Measurements from ENCODE around the gene LRRC7.

LRRC7 gene

DNA sequence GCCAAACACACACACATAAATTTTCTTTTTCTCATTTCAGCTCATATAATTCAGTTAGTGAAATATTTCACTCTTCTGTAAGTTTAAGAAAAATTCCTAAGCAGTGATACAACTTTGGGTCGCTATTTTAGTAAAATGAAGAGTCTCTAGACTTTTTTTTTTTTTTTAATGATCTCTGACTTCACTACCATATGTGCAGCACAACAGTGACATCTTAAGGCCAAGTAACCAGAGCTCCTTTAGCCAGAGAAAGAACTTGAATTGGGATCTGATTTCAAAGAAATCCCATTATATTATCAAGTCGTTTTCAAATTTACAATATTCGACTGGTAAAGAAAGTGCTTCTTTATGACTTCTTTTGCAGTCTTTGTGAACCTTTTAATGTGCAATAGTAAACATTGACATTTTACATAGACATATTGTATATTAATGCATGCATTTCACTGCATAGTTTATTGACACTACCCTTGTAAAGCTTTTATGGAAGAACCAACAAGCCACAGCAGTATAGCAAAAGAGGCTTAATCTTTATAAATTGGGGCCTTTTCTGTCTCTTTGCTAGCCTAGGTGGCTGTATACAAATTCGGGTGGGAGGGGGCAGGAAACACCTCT is 575.4 kb downstream of the LRRC7 start:
- H3K4me3 ChIP-seq (ENCODE audit: low read depth, low read length), result no peak overlapping the region
- H3K27me3 ChIP-seq (ENCODE audit: insufficient read depth, low read length), result no peaks in the 10 kb centered on the region
- no peaks in the 10 kb centered on the region; the same call in 1 of the 2 replicates for H3K36me3 ChIP-seq (ENCODE audit: insufficient read depth, low read length)
- H3K79me2 ChIP-seq (ENCODE audit: control insufficient read depth, insufficient read depth, low read length, unreplicated experiment), result no peaks in the 10 kb centered on the region
- no peak overlapping the region for H3K27ac ChIP-seq (ENCODE audit: low read depth, low read length)
- H2AFZ ChIP-seq (ENCODE audit: low read length, unreplicated experiment), result no peak overlapping the region
- peaks cover 32% of the 10 kb centered on the region for H3K4me1 ChIP-seq (ENCODE audit: control insufficient read depth, insufficient read depth, low read length, unreplicated experiment)

- H3K27ac ChIP-seq (ENCODE audit: low read depth, low read length), result no peak overlapping the region
- H3K27me3 ChIP-seq (ENCODE audit: insufficient read depth, low read length), result no peaks in the 10 kb centered on the region
- H3K36me3 ChIP-seq (ENCODE audit: insufficient read depth, low read length), result no peaks in the 10 kb centered on the region; the same call in 1 of the 2 replicates
- H3K79me2 ChIP-seq (ENCODE audit: control insufficient read depth, insufficient read depth, low read length, unreplicated experiment), result no peaks in the 10 kb centered on the region
- H3K4me1 ChIP-seq (ENCODE audit: control insufficient read depth, insufficient read depth, low read length, unreplicated experiment), result peaks cover 17% of the 10 kb centered on the region
- no peak overlapping the region for H2AFZ ChIP-seq (ENCODE audit: low read length, unreplicated experiment)
- H3K4me3 ChIP-seq (ENCODE audit: low read depth, low read length), result no peak overlapping the region
These were observed 578.8 kb downstream of the LRRC7 start for GRCh38 chr1:70146488-70146887.

GRCh38 chr1:70150444-70150843 is 582.7 kb downstream of the LRRC7 start:
- no peaks in the 10 kb centered on the region for H3K27me3 ChIP-seq (ENCODE audit: insufficient read depth, low read length)
- no peak overlapping the region for H3K27ac ChIP-seq (ENCODE audit: low read depth, low read length)

DNA sequence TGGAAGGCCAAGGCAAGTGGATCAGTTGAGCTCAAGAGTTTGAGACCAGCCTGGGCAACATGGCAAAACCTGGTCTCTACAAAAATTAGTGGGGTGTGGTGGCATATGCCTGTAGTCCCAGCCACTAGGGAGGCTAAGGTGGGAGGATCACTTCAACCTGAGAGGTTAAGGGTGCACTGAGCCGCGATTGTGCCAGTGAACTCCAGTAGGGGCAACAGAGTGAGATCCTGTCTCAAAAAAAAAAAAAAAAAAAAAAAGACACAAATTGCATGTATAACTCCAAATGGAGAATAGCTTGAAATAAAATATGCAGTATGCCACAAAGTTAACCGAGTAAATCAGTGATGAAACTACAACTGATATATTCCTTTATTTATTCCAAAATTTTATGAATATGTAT is 586.0 kb downstream of the LRRC7 start:
- Histone ChIP-seq H3K36me3 (ENCODE audit: insufficient read depth, low read length) (peaks cover 4% of the 10 kb centered on the region; the same call in 1 of the 2 replicates), H2AFZ (ENCODE audit: low read length, unreplicated experiment) (no peak overlapping the region), H3K4me1 (ENCODE audit: control insufficient read depth, insufficient read depth, low read length, unreplicated experiment) (peaks cover 13% of the 10 kb centered on the region), H3K79me2 (ENCODE audit: control insufficient read depth, insufficient read depth, low read length, unreplicated experiment) (no peaks in the 10 kb centered on the region), H3K27ac (ENCODE audit: low read depth, low read length) (no peak overlapping the region), H3K27me3 (ENCODE audit: insufficient read depth, low read length) (no peaks in the 10 kb centered on the region), H3K4me3 (ENCODE audit: low read depth, low read length) (no peak overlapping the region)

More at GRCh38 chr1:70150444-70150843, 582.7 kb downstream of the LRRC7 start:
- Histone ChIP-seq H3K4me3 (ENCODE audit: low read depth, low read length) (no peak overlapping the region), H2AFZ (ENCODE audit: low read length, unreplicated experiment) (no peak overlapping the region), H3K36me3 (ENCODE audit: insufficient read depth, low read length) (no peaks in the 10 kb centered on the region), H3K4me1 (ENCODE audit: control insufficient read depth, insufficient read depth, low read length, unreplicated experiment) (peaks cover 7% of the 10 kb centered on the region), H3K79me2 (ENCODE audit: control insufficient read depth, insufficient read depth, low read length, unreplicated experiment) (no peaks in the 10 kb centered on the region)

DNA sequence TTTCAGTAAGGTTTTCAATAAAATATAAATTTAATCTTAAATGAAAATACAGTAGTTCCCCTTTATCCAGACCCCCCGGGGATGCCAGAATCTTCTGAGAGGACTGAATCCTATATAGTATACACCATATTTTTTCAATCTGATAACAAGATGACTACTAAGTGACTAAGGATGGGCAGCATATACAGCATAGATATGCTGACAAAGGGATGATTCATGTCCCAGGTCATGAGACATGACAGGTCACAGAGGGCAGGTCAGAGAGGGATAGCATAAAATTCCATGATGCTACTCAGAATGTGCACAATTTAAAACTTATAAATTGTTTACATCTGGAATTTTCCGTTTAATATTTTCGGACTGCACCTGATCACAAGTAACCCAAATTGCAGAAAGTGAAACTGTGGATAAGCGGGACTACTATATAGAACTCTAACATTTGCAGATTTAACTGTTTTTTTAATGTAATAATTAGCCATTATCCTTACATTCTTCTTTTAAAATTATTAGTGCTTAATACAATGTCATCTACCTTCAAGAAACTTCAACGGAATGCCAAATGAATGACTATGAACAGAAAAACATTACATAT is 588.9 kb downstream of the LRRC7 start:
- H3K4me3 ChIP-seq (ENCODE audit: low read depth, low read length), result no peak overlapping the region
- no peak overlapping the region for H2AFZ ChIP-seq (ENCODE audit: low read length, unreplicated experiment)
- no peak overlapping the region; the same call in 1 of the 2 replicates for H3K27ac ChIP-seq (ENCODE audit: low read depth, low read length)
- H3K4me1 ChIP-seq (ENCODE audit: control insufficient read depth, insufficient read depth, low read length, unreplicated experiment), result peaks cover 13% of the 10 kb centered on the region
- H3K79me2 ChIP-seq (ENCODE audit: control insufficient read depth, insufficient read depth, low read length, unreplicated experiment), result no peaks in the 10 kb centered on the region
- no peaks in the 10 kb centered on the region for H3K27me3 ChIP-seq (ENCODE audit: insufficient read depth, low read length)
- peaks cover 6% of the 10 kb centered on the region; the same call in 1 of the 2 replicates for H3K36me3 ChIP-seq (ENCODE audit: insufficient read depth, low read length)

GRCh38 chr1:70164350-70164749 is 596.6 kb downstream of the LRRC7 start:
- Histone ChIP-seq H3K36me3 (ENCODE audit: insufficient read depth, low read length) (peaks cover 8% of the 10 kb centered on the region; the same call in 1 of the 2 replicates), H3K4me1 (ENCODE audit: control insufficient read depth, insufficient read depth, low read length, unreplicated experiment) (peaks cover 7% of the 10 kb centered on the region), H3K27ac (ENCODE audit: low read depth, low read length) (no peak overlapping the region), H3K27me3 (ENCODE audit: insufficient read depth, low read length) (no peaks in the 10 kb centered on the region), H3K4me3 (ENCODE audit: low read depth, low read length) (no peak overlapping the region), H3K79me2 (ENCODE audit: control insufficient read depth, insufficient read depth, low read length, unreplicated experiment) (no peaks in the 10 kb centered on the region), H2AFZ (ENCODE audit: low read length, unreplicated experiment) (no peak overlapping the region)

GRCh38 chr1:70168283-70168682 is 600.6 kb downstream of the LRRC7 start:
- peaks cover 16% of the 10 kb centered on the region for H3K36me3 ChIP-seq (ENCODE audit: insufficient read depth, low read length)
- H3K4me1 ChIP-seq (ENCODE audit: control insufficient read depth, insufficient read depth, low read length, unreplicated experiment), result peaks cover 7% of the 10 kb centered on the region
- no peak overlapping the region for H2AFZ ChIP-seq (ENCODE audit: low read length, unreplicated experiment)
- H3K4me3 ChIP-seq (ENCODE audit: low read depth, low read length), result no peak overlapping the region
- H3K27me3 ChIP-seq (ENCODE audit: insufficient read depth, low read length), result no peaks in the 10 kb centered on the region
- H3K27ac ChIP-seq (ENCODE audit: low read depth, low read length), result no peak overlapping the region
- no peaks in the 10 kb centered on the region for H3K79me2 ChIP-seq (ENCODE audit: control insufficient read depth, insufficient read depth, low read length, unreplicated experiment)

DNA sequence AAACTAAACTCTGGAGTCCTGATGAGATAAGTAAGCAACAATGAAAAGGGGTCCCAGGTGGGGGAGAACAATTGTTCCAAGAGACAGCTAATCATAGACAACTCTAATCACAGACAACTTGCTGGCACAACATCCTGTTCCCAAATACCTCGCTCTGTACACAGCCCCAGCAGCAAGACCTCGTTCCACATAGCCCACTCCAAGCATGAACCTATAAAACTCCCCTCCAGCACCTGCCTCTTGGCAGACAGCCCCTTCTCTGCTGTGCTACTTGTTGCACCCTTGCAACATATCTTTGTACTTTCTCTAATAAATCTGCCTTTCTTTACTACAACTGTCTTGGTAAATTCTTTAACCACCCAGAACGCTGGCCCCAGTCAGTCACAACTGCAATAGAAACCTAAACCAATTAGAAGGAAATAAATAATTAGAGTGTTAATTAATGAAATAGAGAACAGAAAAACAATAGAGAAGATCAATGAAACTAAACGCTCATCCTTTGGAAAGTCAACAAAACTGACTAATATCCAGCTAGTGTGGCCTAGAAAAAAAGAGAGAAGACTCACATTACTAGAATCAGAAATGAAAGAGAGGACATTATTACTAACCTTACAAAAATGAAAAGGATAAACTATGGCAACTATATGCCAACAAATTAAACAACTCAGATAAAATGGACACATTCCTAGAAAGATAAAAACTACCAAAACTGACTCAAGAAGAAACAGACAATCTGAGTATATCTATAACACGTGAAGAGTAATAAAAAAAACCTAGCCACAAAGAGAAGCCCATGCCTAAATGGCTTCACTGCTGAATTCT is 601.5 kb downstream of the LRRC7 start:
- Histone ChIP-seq H2AFZ (ENCODE audit: low read length, unreplicated experiment) (no peak overlapping the region), H3K79me2 (ENCODE audit: control insufficient read depth, insufficient read depth, low read length, unreplicated experiment) (no peaks in the 10 kb centered on the region), H3K27ac (ENCODE audit: low read depth, low read length) (no peak overlapping the region), H3K4me3 (ENCODE audit: low read depth, low read length) (no peak overlapping the region), H3K4me1 (ENCODE audit: control insufficient read depth, insufficient read depth, low read length, unreplicated experiment) (peaks cover 7% of the 10 kb centered on the region), H3K27me3 (ENCODE audit: insufficient read depth, low read length) (no peaks in the 10 kb centered on the region), H3K36me3 (ENCODE audit: insufficient read depth, low read length) (peaks cover 16% of the 10 kb centered on the region)

DNA sequence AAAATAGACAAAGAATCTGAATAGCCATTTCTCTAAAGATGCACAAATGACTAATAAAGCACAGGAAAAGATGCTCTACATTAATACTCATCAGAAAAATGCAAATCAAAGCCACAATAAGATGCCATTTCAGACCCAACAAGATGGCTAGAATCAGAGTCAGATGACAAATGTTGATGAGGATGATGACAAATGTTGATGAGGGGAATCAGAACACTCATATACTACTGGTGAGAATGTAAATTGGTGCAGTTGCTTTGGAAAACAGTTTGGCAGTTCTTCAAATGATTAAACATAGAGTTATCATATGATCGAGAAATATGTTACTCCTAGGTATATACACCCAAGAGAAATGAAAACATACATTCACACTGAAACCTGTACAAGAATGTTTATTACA is 603.8 kb downstream of the LRRC7 start:
- Histone ChIP-seq H3K27me3 (ENCODE audit: insufficient read depth, low read length) (no peaks in the 10 kb centered on the region), H3K27ac (ENCODE audit: low read depth, low read length) (no peak overlapping the region), H3K4me3 (ENCODE audit: low read depth, low read length) (no peak overlapping the region), H3K79me2 (ENCODE audit: control insufficient read depth, insufficient read depth, low read length, unreplicated experiment) (no peaks in the 10 kb centered on the region), H3K4me1 (ENCODE audit: control insufficient read depth, insufficient read depth, low read length, unreplicated experiment) (peaks cover 7% of the 10 kb centered on the region), H3K36me3 (ENCODE audit: insufficient read depth, low read length) (peaks cover 12% of the 10 kb centered on the region), H2AFZ (ENCODE audit: low read length, unreplicated experiment) (no peak overlapping the region)

Data from ACC112 (cell line).